CD4-positive, alpha-beta T cell treated with Interleukin-17A for 4 hours (primary cell): ENCODE measurements around the gene GPR78.

Experiments
- DNase-seq: peaks from one replicate; pipeline ENCODE4 v3.0.0-alpha.2; 2020; ENCODE audit warnings: mixed read lengths

Gene GPR78

DNA sequence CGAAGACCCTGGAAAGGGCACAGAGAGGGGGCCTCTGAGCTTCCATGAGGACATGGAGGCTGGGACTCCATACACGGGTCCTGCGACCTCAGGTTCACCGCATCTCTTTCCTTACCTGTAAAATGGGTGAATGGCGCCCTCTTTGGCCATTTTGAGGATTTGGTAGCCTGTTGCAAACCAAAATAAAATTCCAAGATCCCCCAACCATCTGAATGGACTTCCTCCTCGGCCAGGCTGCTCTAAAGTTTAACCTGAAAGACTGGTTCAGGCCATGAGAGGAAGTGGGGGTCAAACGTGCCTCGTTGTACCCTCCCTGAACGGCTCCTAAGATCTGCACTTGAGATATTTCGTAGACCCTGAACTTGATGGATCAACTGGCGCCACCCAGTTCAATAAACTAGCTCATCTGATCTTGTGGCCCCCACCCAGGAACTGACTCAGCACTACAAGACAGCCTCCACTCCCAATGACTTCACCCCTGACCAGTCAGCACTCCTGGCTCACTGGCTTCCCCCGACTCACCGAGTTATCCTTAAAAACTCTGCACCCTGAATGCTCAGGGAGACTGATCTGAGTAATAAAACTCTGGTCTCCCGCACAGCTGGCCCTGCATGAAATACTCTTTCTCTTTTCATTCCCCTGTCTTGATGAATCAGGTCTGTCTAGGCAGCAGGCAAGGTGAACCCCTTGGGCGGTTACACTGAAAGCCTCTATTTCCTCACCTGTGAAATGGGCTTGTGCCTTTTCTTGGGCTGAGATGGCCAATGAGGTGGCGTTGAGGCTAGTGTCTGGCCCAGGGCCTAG, 32.9 kb upstream of the GPR78 start:
- DNase-seq = no peak

DNA sequence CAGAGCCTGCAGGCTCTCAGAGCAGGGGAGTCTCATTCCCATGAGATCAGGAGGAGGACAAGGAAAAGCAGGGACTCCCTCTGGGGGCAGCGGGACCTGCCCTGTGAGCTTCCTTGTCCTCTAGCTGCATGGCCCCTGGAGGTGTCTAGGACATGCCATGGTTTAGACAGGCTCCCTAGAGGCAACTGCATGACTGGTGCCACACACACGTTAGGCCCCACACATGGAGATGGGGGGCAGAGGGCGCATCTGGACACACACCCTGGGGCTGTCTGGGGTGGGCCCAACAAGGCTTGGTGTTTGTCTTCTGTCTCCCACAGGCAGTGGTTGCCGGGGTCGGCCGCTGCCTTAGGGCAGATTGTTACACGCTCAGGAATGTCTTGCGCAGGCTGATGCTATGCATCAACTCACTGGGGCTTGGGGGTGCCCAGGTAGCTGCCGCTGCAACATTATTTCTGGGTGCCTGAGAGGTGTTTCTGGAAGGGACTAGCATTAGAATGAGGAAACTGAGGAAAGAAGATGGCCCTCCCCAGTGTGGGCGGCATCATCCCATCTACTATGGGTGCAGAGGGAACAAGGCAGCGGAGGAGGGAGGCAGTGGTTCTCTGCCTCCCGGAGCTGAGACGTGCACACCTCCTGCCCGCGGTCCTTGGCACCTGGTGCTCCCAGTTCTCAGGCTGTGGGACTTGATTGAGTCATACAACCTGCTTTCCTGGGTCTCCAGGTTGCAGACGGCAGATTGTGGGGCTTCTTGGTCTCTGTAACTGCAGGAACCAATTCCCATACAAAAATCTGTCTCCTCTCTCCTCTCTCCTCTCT, 32.1 kb upstream of the GPR78 start:
- DNase-seq = no peak

DNA sequence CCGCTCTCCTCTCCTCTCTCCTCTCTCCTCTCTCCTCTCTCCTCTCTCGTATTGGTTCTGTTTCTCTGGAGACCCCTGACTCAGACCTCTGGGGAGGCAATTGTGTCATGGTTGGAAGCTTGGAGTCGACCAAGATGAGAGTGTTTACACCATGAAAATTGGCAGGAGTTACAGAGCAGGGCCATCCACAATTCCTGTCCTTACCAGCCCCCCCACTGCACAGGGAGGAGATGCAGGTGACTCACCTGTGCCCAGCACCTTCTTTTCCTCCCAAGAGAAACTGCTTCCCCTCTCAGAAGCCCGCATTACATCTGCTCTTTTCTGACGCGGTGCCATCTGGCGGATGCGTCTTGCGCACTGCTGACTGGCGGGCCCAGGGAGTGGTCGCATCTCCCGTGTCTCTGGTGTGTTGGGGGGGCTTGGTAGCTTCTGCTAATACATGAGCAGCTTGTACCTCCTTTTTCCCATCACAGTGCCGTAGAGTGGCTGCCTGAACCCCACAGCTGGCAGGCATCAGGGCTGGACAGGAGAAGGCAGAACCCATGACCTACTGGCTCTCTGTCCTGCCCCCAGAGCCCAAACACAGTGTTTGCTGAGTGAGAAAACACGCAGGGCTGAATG, 31.4 kb upstream of the GPR78 start:
- DNase-seq = no peak

DNA sequence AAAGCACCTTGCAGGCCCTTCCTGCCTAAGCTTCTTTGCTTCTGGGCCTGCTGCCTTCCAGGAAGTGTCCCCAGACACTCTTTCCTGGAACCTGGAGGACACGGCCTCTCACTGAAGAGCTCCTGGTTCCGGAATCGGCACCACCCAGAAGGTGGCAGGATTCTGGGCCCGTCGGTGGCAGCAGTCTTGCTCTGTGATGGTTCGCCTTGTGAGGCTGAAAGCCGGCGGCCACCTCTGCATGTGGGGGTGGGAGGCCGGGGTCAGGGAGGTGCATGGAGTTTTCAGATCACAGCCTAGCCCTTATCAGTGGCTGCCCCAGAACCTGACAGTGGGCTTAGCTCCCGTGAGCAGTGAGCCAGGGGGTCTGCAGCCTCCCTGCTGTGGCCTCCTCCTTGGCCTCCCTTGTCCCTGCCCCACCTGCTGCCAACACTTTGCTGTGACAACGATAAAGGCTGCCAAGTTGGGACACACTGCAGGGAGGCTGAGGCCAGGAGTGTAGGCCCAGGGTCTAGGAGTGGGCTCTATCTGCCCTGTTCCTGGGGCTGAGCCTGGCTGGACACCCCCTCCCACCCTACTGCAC, 30.8 kb upstream of the GPR78 start:
- DNase-seq = no peak

DNA sequence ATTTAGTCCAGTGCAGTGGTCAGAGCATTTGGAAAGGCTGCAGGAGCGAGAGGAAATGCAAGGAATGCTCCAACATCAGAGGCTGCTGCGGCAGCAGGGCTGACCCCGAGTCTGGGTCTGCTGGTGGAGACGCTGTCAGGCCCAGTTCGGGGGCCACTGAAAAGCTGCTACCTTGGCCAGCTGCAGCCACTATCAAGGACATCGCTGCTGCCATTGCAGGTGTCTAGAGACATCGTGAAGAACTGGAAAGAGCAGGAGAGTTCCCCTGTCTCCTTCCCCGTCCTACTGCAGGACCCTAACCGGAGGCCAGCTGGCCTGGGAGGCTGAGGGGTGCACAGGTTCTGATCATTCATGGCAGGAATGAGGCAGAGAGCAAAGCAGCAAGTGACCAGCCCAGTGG, 29.5 kb upstream of the GPR78 start:
- no peak for DNase-seq

DNA sequence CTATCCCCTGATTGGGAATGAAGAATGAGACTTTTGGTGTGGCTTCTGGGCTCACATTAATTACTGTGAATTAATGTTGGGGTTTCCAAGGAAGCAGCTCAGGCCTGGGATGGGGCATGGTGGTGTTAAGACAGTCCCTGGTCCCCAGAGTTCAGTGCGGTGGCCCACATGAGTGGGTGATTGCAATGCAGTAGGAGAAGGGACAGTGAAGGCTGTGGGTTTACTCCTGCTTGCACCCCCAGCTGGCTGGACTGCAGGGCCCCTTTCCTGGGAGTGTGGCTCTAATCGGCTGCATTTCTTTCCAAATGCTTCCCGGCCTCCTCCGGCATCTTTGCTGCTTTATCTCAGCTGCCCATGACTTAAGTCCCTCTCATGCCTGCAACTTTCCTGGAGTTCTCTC, 28.2 kb upstream of the GPR78 start:
- no peak for DNase-seq

DNA sequence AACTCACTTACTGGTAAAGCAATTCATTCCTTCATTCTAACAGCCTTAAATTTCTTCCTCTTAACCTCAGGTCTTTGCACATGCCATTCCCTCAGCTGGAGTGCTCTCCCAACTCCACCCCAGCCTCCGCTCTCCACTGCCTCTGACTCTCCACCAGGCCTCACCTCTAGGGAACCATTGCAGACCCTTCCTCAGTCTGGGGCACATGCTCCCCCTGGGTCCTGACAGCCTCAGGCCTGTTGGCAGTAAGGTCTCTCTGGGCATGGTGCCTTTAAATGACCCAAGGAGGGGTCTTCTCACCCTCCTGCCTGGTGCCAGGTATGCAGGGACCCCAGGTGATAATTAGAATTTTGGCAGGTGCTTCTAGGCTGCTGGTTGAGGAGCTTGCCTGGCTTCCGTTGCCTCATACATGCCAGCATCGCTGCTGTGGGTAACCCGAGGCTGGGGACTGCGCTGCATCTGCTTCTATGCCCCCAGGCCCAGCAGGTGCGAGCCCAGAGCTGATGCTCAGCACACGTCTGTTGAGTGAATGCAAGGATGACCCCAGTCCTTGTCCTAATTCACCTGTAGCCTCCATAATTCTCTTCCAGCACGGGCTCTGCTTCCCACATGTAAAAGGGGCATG, 27.5 kb upstream of the GPR78 start:
- DNase-seq = no peak

DNA sequence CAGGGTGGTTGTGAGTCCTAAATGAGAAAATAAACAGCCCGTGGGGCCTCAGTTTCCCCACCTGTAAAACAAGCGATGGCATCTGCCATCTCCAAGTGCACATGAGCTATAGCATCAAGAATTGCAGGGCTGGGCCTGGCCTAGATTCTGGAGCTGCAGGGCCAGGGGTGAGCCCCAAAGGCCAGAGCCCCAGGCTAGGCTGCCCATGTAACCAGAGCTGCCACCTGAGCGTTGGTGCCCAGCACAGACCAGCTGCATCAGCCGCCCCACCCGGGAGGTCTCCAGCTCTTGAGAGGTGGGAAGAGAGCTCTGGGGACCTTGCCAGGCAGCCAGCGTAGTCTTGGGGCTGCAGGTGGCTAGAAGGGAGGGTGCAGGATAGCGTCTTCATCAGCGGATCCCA, 27.0 kb upstream of the GPR78 start:
- DNase-seq = no peak

DNA sequence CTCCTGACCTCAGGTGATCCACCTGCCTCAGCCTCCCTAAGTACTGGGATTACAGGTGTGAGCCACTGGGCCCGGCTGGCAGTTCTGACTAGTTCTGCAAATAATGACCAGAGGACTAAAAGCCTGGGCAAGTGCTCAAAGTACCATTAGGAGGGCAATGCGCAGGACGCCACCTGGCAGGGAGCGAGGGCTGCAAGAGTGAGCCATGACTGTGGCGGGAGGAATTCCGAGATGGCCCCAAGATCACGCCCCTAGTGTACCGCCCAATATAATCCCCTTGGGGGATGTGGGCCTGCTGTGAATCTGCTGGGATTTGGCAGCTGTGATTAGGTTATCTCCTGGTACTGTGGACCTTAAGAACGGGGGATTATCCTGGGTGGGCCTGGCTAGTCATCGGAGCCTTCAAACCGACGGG, 26.2 kb upstream of the GPR78 start:
- DNase-seq = no peak

DNA sequence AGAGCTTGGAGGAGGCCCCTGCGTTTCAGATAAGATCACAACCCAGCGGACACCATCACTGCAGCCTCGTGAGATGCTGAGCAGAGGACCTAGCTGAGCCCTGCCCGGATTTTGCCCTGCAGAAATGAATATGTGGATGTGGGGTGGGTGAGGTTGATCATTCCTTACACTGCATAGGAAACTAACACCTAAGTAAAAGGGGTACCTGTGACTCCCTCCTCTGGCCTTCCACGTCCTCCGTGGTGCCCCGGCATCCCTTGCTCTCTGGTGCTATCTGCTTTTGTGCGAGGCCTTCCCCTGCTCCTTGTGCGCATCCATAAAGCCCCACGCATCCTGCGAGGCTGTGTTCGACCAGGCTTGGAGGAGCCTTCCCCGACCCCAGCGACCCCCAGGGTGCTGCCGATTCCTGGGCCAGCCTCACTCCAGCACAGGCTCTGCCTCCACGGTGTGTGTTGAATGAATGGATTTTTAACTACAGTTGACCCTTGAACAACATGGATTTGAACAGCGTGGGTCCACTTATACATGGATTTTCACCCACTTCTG, 25.6 kb upstream of the GPR78 start:
- DNase-seq = no peak

DNA sequence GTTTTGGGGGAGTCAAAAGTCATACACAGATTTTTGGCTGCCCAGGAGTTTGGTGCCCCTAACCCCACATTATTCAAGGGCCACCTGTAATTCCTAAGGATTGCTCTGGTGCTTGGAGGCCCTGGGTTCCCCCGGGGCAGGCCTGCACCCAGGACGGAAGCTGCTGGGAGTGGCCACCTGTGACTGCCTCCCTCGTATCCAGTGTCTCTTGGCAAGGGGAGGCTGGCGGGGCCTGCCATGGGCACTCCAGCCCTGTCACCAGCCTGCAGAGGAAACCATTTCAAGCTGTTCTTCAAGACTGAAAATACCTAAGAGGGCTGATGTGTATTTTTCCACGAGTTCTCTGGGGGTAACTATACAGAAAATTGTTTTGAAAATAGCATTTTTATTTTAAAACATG, 24.5 kb upstream of the GPR78 start:
- DNase-seq = no peak

DNA sequence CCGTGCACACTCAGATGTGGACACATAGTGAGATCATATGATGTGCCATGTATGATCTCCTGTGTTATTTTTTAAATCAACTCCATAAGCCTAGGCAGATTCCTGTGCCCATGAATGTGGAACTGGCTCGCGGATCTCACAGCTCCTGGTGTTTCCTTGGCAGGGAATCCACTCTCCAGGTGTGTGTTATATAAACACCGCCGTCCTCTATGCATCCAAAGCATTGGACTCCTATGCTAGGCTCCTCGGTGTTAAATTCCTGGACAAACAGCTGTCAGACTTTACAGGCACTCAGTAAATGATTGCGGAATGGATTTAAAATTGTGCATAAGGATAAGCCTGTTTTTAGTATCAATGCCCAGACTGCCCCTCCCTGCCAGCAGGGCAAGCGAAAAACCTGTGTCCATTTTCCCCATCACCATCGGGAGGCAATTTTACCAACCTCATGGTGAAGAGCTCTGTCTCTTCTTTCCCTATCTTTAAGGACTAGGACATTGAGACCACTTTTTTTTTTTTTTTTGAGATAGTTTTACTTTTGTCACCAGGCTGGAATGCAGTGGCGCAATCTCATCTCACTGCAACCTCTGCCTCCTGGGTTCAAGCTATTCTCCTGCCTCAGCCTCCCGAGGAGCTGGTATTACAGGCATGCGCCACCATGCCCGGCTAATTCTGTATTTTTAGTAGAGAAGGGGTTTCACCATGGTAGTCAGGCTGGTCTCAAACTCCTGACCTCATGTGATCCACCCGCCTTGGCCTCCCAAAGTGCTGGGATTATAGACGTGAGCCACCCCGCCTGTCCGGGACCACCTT, 23.6 kb upstream of the GPR78 start:
- DNase-seq = no peak

DNA sequence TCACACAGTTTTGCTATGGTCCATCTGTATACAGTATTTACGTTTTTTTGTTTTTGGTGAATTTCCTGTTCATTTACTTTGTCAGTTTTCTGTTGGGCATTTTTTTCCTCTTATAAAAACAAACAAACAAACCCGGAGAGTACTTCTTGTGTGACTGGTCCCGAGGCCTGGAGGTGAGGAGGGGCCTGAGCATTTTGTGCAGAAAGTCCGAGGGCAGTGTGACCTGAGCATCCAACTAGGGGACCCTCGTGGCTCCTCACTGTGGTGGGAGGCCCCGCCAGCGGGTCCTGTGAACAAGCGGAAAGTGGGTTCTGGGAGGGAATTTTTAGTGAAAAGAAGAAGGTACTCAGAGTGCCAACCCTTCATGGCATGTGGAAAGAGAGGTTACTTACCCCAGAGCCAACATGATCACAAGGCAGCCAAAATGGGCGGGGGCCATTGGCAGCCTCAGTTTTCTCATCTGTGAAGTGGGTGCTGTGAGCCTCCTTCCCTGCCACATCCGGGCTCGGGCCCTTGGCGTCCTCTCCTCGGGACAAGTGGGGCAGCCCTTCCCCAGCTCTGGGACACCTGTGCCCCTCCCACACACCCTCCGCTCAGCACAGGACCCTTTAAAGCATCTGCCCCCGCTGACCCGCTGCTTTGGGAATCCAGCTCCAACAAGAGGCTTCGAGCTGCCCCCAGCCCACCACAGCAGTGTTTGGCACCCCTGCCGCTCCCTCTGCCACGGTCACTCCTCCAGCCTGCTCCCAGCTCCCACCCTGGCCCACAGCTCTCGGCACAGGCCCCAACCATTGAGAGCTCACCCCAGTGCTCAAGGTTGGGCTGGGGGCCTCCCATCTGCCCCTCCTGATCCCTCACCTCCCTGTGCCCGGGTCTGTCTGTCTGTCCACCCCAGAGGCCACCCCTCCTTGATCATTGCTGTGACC, 22.8 kb upstream of the GPR78 start:
- DNase-seq = no peak

DNA sequence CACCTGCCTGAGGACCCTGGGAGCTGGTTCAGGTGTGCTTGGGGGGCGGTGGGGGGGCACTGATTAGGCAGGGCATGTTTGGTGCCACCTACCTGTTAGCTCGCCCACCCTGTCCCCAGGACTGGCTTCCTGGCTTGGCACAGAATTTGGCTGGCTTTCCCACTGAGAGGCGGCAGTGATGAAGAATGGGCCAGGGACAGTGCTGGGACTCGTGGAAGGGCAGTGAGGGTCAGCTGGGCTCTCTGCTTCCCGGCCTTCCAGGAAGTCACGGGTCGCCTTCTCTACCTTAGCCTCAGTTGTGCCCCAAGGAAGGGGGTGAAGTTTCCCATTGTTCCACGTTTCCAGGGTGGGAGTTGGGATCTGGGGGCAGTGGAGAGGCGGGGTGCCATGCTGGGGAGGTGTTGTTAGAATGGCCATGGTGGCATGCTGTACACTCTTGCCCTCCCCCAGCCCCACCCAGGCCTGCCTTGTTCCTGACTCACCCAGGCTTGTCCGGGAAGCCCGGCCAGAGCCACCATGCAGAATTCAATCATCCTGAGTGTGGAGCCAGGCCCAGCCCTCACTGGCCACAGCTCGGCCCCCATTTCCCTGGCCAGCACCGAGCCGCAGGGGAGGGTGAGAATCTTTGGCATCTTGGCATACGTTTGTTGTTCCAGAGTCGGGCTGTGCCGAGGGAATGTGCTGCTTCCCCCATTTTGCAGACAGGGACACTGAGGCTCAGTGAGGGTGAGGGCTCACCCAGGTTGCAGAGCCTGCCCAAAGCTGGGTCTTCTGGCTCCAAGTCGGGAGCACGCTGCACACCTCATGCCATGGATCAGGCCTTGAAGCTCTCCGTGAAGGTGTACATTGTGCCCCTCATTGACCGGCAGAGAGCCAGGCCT, 21.9 kb upstream of the GPR78 start:
- DNase-seq = no peak

DNA sequence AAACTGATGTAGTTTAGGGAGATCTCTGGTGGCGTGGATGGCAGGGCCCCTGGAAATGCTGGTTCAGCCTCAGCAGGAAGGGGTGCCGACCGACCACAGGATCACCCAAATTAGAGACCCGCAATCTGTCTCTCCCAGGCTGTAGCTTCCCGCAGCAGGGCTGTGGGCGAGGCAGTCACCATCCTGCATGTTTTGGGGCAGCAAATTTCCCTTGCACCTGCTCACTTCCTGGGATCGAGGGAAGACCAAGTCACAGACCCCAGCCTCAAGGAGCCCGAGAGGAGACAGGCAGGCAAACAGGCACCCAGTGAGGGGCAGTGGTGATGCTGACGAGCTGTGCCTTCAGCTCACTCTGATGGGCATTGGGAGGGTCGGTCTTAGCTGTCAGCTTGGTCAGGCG, 21.2 kb upstream of the GPR78 start:
- no peak for DNase-seq

DNA sequence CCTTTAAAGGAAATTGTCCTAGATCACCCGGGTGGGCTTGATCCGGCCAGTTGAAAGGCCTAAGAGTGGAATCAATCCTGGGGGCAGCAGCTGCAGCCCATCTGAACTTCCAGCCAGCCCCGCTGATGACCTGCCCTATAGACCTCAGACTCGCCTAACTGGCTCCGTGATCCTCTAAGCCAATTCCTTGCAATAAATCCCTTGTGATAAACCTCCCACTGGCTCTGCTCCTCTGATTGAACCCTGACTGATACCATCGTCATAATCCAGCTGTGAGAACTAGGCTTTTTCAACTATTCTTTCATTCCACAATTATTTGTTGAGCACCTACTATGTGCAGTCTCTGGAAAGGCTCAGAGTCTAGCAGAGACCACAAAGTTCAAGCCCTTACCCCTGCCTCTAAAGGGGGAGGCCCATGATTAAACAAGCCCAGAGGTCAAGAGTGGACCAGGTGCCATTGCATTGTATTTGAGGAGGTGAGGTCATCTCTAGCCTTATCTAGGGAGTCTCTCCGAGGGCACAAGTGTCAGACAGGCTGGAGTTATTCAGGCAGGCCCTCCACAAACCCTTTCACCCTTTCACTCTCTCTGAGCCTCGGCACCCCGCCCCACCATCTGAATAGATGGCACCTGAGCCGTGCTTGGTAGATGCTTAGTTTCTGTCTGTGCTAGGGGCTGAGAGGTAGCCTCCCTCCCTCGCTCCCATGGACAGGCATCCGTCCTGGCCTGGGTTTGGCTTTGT, 20.5 kb upstream of the GPR78 start:
- no peak for DNase-seq

DNA sequence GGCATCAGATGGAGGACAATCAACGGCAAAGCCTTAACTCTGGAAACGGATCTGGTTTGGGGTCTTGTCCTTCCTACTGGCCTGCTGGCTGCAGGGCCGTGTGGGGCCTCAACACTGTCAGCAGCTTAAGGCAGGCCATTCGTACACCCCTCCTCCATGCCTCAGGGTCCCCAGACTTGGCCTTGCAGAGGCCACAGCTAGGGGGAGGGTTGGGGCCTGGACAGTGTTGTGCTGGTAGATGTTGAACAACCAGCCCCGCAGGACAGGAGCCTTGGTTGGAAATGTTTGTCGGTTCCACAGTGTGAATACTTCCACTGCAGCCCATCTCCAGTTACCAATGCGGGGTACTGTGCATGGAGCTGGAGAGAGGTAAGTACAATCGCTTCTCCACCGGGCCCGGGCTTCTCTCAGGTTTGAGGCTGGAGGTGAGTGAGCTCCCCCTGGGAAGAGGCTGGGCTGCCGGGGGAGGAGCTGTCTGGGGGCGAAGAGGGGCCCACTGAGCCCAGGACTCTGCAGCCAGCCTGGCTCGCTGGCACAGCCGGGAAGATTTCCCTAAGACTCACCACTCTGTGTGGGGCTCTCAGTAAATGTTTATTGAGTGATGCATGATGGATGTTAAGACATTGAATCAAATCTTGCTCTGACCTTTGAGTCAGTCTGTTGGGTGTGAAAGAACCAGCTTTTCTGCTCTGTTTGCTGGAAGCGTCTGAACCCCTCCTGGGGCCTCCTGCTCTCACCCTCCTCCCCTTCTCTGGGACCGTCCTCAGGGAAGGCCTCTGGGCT, 19.7 kb upstream of the GPR78 start:
- DNase-seq = no peak

DNA sequence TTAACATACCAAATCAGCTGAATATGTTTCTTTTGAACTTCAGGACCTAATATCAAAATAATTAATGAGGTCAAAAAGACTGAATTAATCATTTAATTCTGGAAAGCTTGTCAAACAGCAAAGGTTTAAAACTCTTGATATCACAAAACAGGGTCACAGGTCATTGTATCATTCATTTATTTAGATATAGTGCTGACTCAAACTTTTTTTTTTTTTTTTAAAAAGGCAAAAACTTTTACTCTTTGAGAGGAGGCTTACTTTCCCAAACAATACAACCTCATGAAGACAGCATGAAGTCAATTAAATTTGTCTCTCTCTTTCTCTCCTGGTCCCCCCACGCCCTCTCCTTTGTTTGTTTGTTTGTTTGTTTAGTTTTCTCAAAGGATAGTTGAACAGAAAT, 15.6 kb upstream of the GPR78 start:
- DNase-seq = no peak
